NCI-H1694 (cell line): ENCODE data around the gene TSPAN3.

ENCODE experiments used
- DNase-seq: peaks from one replicate; lab custom pipeline; 2025; lab: John Stamatoyannopoulos, UW

The TSPAN3 gene

GRCh38 chr15:77053709-77054108 lies 17.2 kb downstream of the TSPAN3 start:
- DNase-seq = no peak

DNA sequence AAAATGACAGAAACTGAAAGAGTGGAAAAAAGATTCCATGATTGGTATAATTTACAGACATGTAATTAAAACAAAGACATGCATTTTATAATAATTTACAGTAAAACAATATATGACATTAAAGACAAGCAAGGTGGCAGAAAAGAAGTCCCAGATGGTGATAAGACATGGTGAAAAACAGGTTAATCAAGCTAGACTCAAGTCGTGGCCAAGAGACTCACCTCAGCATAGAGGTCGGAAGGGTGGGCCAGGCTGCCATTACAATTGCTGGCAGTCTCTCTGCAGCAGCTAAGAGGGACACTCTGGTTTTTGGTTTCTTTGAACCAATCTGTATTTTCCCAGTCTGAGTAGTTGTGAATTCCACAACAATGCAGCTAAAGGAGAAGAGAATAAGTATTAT lies 18.4 kb downstream of the TSPAN3 start:
- no peak for DNase-seq

GRCh38 chr15:77048135-77048876 lies 22.6 kb downstream of the TSPAN3 start:
- no peak for DNase-seq

- DNase-seq = no peak
These were observed 24.1 kb downstream of the TSPAN3 start for GRCh38 chr15:77046704-77047412.

GRCh38 chr15:77045985-77046384 lies 24.9 kb downstream of the TSPAN3 start:
- DNase-seq = no peak

DNA sequence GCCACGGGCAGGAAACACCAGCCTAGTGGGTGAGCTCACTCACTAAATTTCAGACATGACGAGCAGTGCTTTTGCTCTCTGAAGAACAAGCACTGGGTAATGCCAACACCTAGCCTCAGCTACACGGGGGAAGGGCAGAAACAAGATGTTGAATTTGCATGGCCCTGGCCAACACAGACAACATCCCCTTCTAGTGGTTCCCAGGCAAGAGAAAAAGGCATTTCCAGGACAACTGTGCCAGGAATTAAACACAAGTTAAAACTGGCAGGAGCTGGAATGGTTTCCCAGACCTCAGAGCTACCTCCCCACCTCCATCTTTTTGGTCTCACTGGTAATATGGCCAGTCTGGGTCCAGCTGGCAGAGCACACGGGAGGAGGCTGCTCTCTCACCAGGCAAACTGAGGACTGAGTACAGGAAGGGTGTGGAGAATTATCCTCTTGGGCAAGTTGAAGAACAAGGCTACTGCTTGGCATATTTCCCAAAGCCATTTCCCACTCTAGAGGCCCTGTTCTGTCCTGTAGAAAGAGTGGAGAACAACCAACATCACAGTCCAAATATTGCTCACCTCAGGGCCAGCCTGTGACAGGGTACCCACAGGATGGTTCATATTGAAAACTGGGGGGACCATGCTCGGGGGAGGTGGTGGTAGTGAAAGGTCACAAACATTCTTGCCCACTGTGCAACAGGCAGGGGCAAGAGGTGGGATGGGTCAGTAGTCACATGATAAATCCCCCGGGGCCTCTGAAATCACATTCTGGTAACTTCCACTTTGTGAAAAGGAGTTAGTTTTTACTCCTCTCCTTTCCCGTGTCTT lies 26.5 kb downstream of the TSPAN3 start:
- DNase-seq = no peak

- DNase-seq = no peak
These were observed 27.7 kb downstream of the TSPAN3 start for GRCh38 chr15:77042955-77043920.

DNA sequence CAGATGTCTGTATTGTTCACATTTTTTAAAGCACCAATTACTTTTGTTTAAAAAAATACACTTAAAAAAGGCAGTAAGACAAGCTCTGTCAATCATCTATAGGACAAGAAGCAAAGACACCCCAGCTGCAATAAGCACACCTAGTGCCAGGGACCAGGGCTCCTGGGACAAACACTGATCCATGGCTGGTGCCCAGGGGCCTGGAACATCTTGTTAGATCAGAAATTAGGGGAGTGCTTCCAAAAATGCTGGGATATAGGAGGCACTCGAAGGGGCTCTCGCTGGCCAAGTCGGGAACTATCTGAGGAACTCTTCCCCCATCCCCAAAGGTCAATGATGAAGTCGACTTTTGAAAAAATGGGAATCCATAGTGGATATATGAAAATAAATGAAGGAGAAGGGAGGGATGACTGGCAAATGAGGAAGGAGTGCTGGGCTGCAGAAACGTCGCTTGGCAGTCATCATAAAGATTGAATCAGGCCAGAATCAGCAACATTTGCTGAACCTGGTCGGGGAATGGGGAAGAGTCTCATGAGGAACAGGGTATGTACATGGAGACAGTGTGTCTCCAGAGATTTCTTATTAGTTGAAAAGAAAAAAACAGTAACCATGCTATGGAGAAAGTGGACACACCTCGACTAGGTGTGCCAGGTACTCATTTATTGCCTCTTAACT lies 28.5 kb downstream of the TSPAN3 start:
- DNase-seq = no peak

GRCh38 chr15:77040673-77041072 lies 30.2 kb downstream of the TSPAN3 start:
- no peak for DNase-seq

- no peak for DNase-seq
These were observed 31.1 kb downstream of the TSPAN3 start for GRCh38 chr15:77039848-77040247.

GRCh38 chr15:77039217-77039533 lies 31.7 kb downstream of the TSPAN3 start:
- DNase-seq = no peak

GRCh38 chr15:77038312-77039216 lies 32.3 kb downstream of the TSPAN3 start:
- DNase-seq = no peak

GRCh38 chr15:77037388-77038209 lies 33.3 kb downstream of the TSPAN3 start:
- DNase-seq = no peak

- no peak for DNase-seq
These were observed 34.1 kb downstream of the TSPAN3 start for GRCh38 chr15:77036537-77037387.

GRCh38 chr15:77035999-77036471 lies 34.9 kb downstream of the TSPAN3 start:
- DNase-seq = no peak

GRCh38 chr15:77035584-77035983 lies 35.3 kb downstream of the TSPAN3 start:
- no peak for DNase-seq

DNA sequence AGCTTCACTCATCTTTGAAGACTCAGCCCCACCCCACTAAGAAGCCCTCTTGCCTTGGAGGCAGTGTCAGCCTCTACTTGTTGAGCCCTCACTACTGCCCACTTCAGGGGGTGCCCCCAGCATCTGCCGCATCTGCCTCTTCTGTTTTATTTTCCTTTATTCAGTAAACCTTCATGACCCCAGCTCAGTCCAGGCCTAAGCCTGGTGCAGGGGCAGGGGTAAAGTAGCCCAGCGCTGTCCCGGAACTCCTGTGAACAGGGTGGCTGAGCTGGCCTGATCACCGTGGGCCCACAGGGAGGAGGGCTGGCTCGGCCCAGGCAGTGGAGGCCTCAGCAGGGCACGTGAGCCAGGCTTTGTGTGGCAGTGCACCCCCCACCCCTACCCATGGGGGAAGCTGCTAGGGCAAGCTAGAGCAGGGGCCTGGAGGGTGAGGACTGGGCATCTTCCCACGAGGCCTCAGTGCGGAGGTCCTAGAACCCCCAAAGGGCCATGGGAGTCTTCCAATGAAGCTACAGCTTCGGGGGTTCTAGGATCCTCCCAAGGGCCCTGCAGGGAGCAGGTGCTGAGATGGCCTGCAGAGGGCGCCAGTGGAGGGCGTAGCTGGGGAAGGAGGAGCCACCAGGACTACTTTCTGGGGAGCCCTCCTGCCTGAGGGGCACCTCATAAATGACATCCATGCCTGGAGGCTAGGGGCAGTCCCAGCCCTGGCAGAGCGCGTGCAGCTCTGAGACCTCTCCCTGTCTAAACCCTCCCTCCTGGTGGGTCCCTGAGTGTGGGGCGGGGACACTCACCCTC lies 36.0 kb downstream of the TSPAN3 start:
- no peak for DNase-seq
